HL-60 (cell line): Measurements from ENCODE around the gene TMTC4.
A peak's percentile ranks its signal among the peaks of the same experiment; 100 is the strongest.
"Not testable (repeated sequence)": the region's sequence is repeated elsewhere in the genome, so short reads cannot be mapped to it uniquely, and the experiment has no call there.

Source experiments
- DNase-seq, 2 experiments: peaks; one replicate each; pipeline ENCODE4 v3.0.0-alpha.2; 2010 to 2020; ENCODE audit warnings: low read depth in 1 of 2, low spot score in 1 of 2
- H3K27ac ChIP-seq: fragments of 250-450 bp; sonication (Bioruptor Pico); replicated peaks from 2 replicates; pipeline ENCODE4 v1.5.1; 2020; ENCODE audit warnings: mild to moderate bottlenecking, moderate library complexity
- H3K27me3 ChIP-seq: fragments of 250-450 bp; sonication (Bioruptor Pico); 2 replicates; pipeline ENCODE4 v1.5.1; 2021; ENCODE audit warnings: mild to moderate bottlenecking, moderate library complexity; ENCODE audit not compliant: insufficient read depth, poor library complexity, severe bottlenecking
- H3K4me3 ChIP-seq: replicated peaks from 2 replicates; pipeline ENCODE4 v1.5.1; 2011; ENCODE audit warnings: mild to moderate bottlenecking, control low read depth, low read length; ENCODE audit not compliant: insufficient read depth
- CTCF ChIP-seq: IDR thresholded peaks from one replicate; pipeline ENCODE4 v1.5.1; 2011; ENCODE audit warnings: low read length, control low read depth, inconsistent platforms; ENCODE audit not compliant: insufficient read depth
- GABPA ChIP-seq: IDR thresholded peaks from 2 replicates; pipeline ENCODE4 v1.6.1; 2012; ENCODE audit warnings: low read depth
- POLR2AphosphoS5 ChIP-seq: IDR thresholded peaks from 2 replicates; pipeline ENCODE4 v1.6.1; 2012; ENCODE audit warnings: low read depth
- REST ChIP-seq: IDR thresholded peaks from 2 replicates; pipeline ENCODE4 v1.6.1; 2012; ENCODE audit warnings: low read depth; ENCODE audit not compliant: insufficient replicate concordance
- SPI1 ChIP-seq: IDR thresholded peaks from 2 replicates; pipeline ENCODE4 v1.6.1; 2012; ENCODE audit warnings: low read depth, mild to moderate bottlenecking, borderline replicate concordance

The TMTC4 gene

GRCh38 chr13:100695509-100695773 is 20.8 kb upstream of the TMTC4 start:
- no peak for DNase-seq
- H3K4me3 ChIP-seq: no peak overlapping the region

GRCh38 chr13:100694722-100695508 is 20.3 kb upstream of the TMTC4 start:
- no peaks in the 10 kb centered on the region for H3K27me3 ChIP-seq
- H3K27ac ChIP-seq: no peak overlapping the region
- no peak overlapping the region for H3K4me3 ChIP-seq
- no peak for DNase-seq
- no peak for TF ChIP-seq REST

More at GRCh38 chr13:100695509-100695773, 20.8 kb upstream of the TMTC4 start:
- no peaks in the 10 kb centered on the region for H3K27me3 ChIP-seq
- TF ChIP-seq REST (no peak), SPI1 (no peak), POLR2AphosphoS5 (no peak), CTCF (no peak), GABPA (no peak)
- H3K27ac ChIP-seq: no peak overlapping the region

GRCh38 chr13:100689191-100689590 is 14.6 kb upstream of the TMTC4 start:
- no peak overlapping the region for H3K4me3 ChIP-seq
- H3K27me3 ChIP-seq: no peaks in the 10 kb centered on the region
- TF ChIP-seq CTCF (no peak), SPI1 (peak; percentile 75)
- no peak for DNase-seq
- no peak overlapping the region for H3K27ac ChIP-seq

- no peak for DNase-seq
- no peak overlapping the region for H3K4me3 ChIP-seq
- H3K27ac ChIP-seq: no peak overlapping the region
- H3K27me3 ChIP-seq: no peaks in the 10 kb centered on the region
- no peak for TF ChIP-seq REST
- no peak for TF ChIP-seq CTCF
- TF ChIP-seq GABPA: no peak
- no peak for TF ChIP-seq SPI1
These were observed 5.5 kb upstream of the TMTC4 start for GRCh38 chr13:100680131-100680530.

- not testable (repeated sequence) for DNase-seq, H3K27ac ChIP-seq, H3K4me3 ChIP-seq, H3K27me3 ChIP-seq
These were observed 2.5 kb upstream of the TMTC4 start for GRCh38 chr13:100677128-100677527.
